Ectodermal cell (in vitro differentiated cells): ENCODE data around the gene DSCAML1.

Experiments
- H3K27ac ChIP-seq: 2 replicates; pipeline ENCODE4 v1.7.0; 2013; ENCODE audit warnings: mild to moderate bottlenecking, low read depth, low read length; ENCODE audit not compliant: insufficient read depth, poor library complexity, severe bottlenecking
- H3K27me3 ChIP-seq: 2 replicates; pipeline ENCODE4 v1.7.0; 2013; ENCODE audit warnings: mild to moderate bottlenecking, low read length; ENCODE audit not compliant: insufficient read depth, control insufficient read depth, poor library complexity, severe bottlenecking
- H3K36me3 ChIP-seq: one replicate; pipeline ENCODE4 v1.7.0; 2013; ENCODE audit warnings: low read length; ENCODE audit not compliant: control insufficient read depth, insufficient read depth
- H3K4me1 ChIP-seq: one replicate; pipeline ENCODE4 v1.7.0; 2013; ENCODE audit warnings: low read length; ENCODE audit not compliant: control insufficient read depth, insufficient read depth
- H3K4me3 ChIP-seq: 2 replicates; pipeline ENCODE4 v1.7.0; 2013; ENCODE audit warnings: low read depth, low read length, control low read depth; ENCODE audit not compliant: insufficient read depth
- H3K9me3 ChIP-seq: 2 replicates; pipeline ENCODE4 v1.7.0; 2013; ENCODE audit warnings: mild to moderate bottlenecking, low read length, moderate library complexity; ENCODE audit not compliant: control insufficient read depth
- WGBS, 2 experiments: methylation state at CpG; one replicate each; pipeline ENCODE4 v1.1.7; 2013; ENCODE audit warnings: missing lambda C conversion rate in 2 of 2; 5-methylcytosine and 5-hydroxymethylcytosine counted together

The DSCAML1 gene

GRCh38 chr11:117430293-117430955 is 366.6 kb downstream of the DSCAML1 start:
- H3K36me3 ChIP-seq, result no peaks in the 10 kb centered on the region
- peaks cover 10% of the 10 kb centered on the region for H3K27me3 ChIP-seq
- WGBS, 2 experiments, result 90 to 93% methylated on average over 15 of the region's 15 CpGs
- no peak overlapping the region for H3K27ac ChIP-seq
- H3K4me3 ChIP-seq, result no peak overlapping the region
- peaks cover 14% of the 10 kb centered on the region for H3K4me1 ChIP-seq
- H3K9me3 ChIP-seq, result no peaks in the 10 kb centered on the region

GRCh38 chr11:117428856-117429229 is 368.2 kb downstream of the DSCAML1 start:
- Histone ChIP-seq H3K36me3 (no peaks in the 10 kb centered on the region), H3K4me1 (peaks cover 14% of the 10 kb centered on the region), H3K27ac (no peak overlapping the region), H3K4me3 (no peak overlapping the region), H3K27me3 (peaks cover 14% of the 10 kb centered on the region), H3K9me3 (no peaks in the 10 kb centered on the region)
- WGBS, 2 experiments, result 87 to 92% methylated on average over 7 of the region's 7 CpGs

- peaks cover 14% of the 10 kb centered on the region for H3K4me1 ChIP-seq
- no peak overlapping the region for H3K27ac ChIP-seq
- H3K4me3 ChIP-seq, result no peak overlapping the region
- H3K27me3 ChIP-seq, result peaks cover 14% of the 10 kb centered on the region
- 92 to 93% methylated on average over 32 of the region's 32 CpGs for WGBS, 2 experiments
- no peaks in the 10 kb centered on the region for H3K36me3 ChIP-seq
- no peaks in the 10 kb centered on the region for H3K9me3 ChIP-seq
Measured at GRCh38 chr11:117428186-117428855, 368.7 kb downstream of the DSCAML1 start.

- no peaks in the 10 kb centered on the region for H3K36me3 ChIP-seq
- H3K27ac ChIP-seq, result no peak overlapping the region
- H3K4me3 ChIP-seq, result no peak overlapping the region
- peaks cover 14% of the 10 kb centered on the region for H3K4me1 ChIP-seq
- 75 to 78% methylated on average over 11 of the region's 11 CpGs for WGBS, 2 experiments
- no peaks in the 10 kb centered on the region for H3K9me3 ChIP-seq
- peaks cover 14% of the 10 kb centered on the region for H3K27me3 ChIP-seq
Measured at GRCh38 chr11:117427356-117427874, 369.6 kb downstream of the DSCAML1 start.

GRCh38 chr11:117426941-117427340 is 370.1 kb downstream of the DSCAML1 start:
- H3K27me3 ChIP-seq, result peaks cover 14% of the 10 kb centered on the region
- WGBS, 2 experiments, result 91 to 92% methylated on average over 7 of the region's 7 CpGs

GRCh38 chr11:117426297-117426685 is 370.7 kb downstream of the DSCAML1 start:
- WGBS, 2 experiments, result 6 to 10% methylated on average over 16 to 17 of the region's 17 CpGs
- H3K4me3 ChIP-seq, result no peak overlapping the region
- H3K27ac ChIP-seq, result no peak overlapping the region
- H3K36me3 ChIP-seq, result no peaks in the 10 kb centered on the region
- peaks cover 14% of the 10 kb centered on the region for H3K4me1 ChIP-seq
- peaks cover 14% of the 10 kb centered on the region for H3K27me3 ChIP-seq
- H3K9me3 ChIP-seq, result no peaks in the 10 kb centered on the region

More at GRCh38 chr11:117426941-117427340, 370.1 kb downstream of the DSCAML1 start:
- Histone ChIP-seq H3K9me3 (no peaks in the 10 kb centered on the region), H3K36me3 (no peaks in the 10 kb centered on the region), H3K4me3 (no peak overlapping the region), H3K4me1 (peaks cover 14% of the 10 kb centered on the region), H3K27ac (no peak overlapping the region)

GRCh38 chr11:117425679-117426296 is 371.2 kb downstream of the DSCAML1 start:
- Histone ChIP-seq H3K36me3 (no peaks in the 10 kb centered on the region), H3K27me3 (peaks cover 14% of the 10 kb centered on the region), H3K4me3 (no peak overlapping the region), H3K9me3 (no peaks in the 10 kb centered on the region), H3K4me1 (peaks cover 14% of the 10 kb centered on the region), H3K27ac (no peak overlapping the region)
- 64% methylated on average over 13 of the region's 13 CpGs for WGBS, 2 experiments

- Histone ChIP-seq H3K27ac (no peak overlapping the region), H3K9me3 (no peaks in the 10 kb centered on the region), H3K4me3 (no peak overlapping the region), H3K27me3 (peaks cover 14% of the 10 kb centered on the region), H3K4me1 (peaks cover 11% of the 10 kb centered on the region), H3K36me3 (no peaks in the 10 kb centered on the region)
- 74 to 75% methylated on average over 4 of the region's 4 CpGs for WGBS, 2 experiments
Measured at GRCh38 chr11:117424781-117425180, 372.2 kb downstream of the DSCAML1 start.

GRCh38 chr11:117423046-117423575 is 373.9 kb downstream of the DSCAML1 start:
- H3K4me1 ChIP-seq, result peaks cover 8% of the 10 kb centered on the region
- 87 to 88% methylated on average over 14 of the region's 14 CpGs for WGBS, 2 experiments
- no peak overlapping the region for H3K27ac ChIP-seq
- peaks cover 14% of the 10 kb centered on the region for H3K27me3 ChIP-seq
- H3K4me3 ChIP-seq, result no peak overlapping the region
- no peaks in the 10 kb centered on the region for H3K36me3 ChIP-seq
- no peaks in the 10 kb centered on the region for H3K9me3 ChIP-seq

GRCh38 chr11:117421476-117421875 is 375.5 kb downstream of the DSCAML1 start:
- no peaks in the 10 kb centered on the region for H3K9me3 ChIP-seq
- H3K27me3 ChIP-seq, result peaks cover 14% of the 10 kb centered on the region
- H3K27ac ChIP-seq, result no peak overlapping the region
- 90 to 92% methylated on average over 7 of the region's 7 CpGs for WGBS, 2 experiments
- no peak overlapping the region for H3K4me3 ChIP-seq
- no peaks in the 10 kb centered on the region for H3K36me3 ChIP-seq
- H3K4me1 ChIP-seq, result no peaks in the 10 kb centered on the region
